ENCODE measurements around the gene ZNF280D. TPM values are rescaled to one million over a fixed set of nuclear protein-coding genes. Genes with fewer than 3 reads are reported as not detected.

The ZNF280D gene
- total and polyA plus RNA-seq, 5 donors = 11.7 to 31.7 (median 30.4) TPM

GRCh38 chr15:56749982-56750381 is 16.7 kb upstream of the ZNF280D start:
- DNase-seq = no peak
- no peaks in the 10 kb centered on the region for H3K9me3 ChIP-seq (ENCODE audit: control insufficient read depth, low read length)
- H3K27me3 ChIP-seq (ENCODE audit: control insufficient read depth, insufficient read depth) = no peaks in the 10 kb centered on the region
- no peak overlapping the region for H3K27ac ChIP-seq (ENCODE audit: low read length)
- H3K4me3 ChIP-seq (ENCODE audit: low read length) = no peak overlapping the region
- WGBS = 65% methylated on average over 1 of the region's 1 CpG
- H3K4me1 ChIP-seq (ENCODE audit: control insufficient read depth, insufficient read depth, low read length) = peaks cover 2% of the 10 kb centered on the region
- peak; percentile 53 to 75 for ATAC-seq
- intact Hi-C loops (cut with DNase I) = no loop called here

GRCh38 chr15:56744701-56745683 is 11.7 kb upstream of the ZNF280D start:
- intact Hi-C loops (cut with DNase I) = no loop called here

GRCh38 chr15:56741541-56741940 is 8.2 kb upstream of the ZNF280D start:
- no peak for DNase-seq
- no peak for ATAC-seq
- H3K27ac ChIP-seq (ENCODE audit: low read length) = no peak overlapping the region
- no peak overlapping the region for H3K4me3 ChIP-seq (ENCODE audit: low read length)
- 63% methylated on average over 2 of the region's 2 CpGs for whole genome bisulfite sequencing
- intact Hi-C loops (cut with DNase I) = no loop called here
- H3K9me3 ChIP-seq (ENCODE audit: control insufficient read depth, low read length) = no peaks in the 10 kb centered on the region
- no peaks in the 10 kb centered on the region for H3K27me3 ChIP-seq (ENCODE audit: control insufficient read depth, insufficient read depth)
- H3K4me1 ChIP-seq (ENCODE audit: control insufficient read depth, insufficient read depth, low read length) = no peaks in the 10 kb centered on the region

More at GRCh38 chr15:56744701-56745683, 11.7 kb upstream of the ZNF280D start:
- no peaks in the 10 kb centered on the region for H3K9me3 ChIP-seq (ENCODE audit: control insufficient read depth, low read length)
- no peak for ATAC-seq
- WGBS = 83% methylated on average over 5 of the region's 5 CpGs
- no peaks in the 10 kb centered on the region for H3K27me3 ChIP-seq (ENCODE audit: control insufficient read depth, insufficient read depth)
- no peak overlapping the region for H3K4me3 ChIP-seq (ENCODE audit: low read length)
- DNase-seq = no peak
- no peak overlapping the region for H3K27ac ChIP-seq (ENCODE audit: low read length)
- peaks cover 2% of the 10 kb centered on the region for H3K4me1 ChIP-seq (ENCODE audit: control insufficient read depth, insufficient read depth, low read length)

GRCh38 chr15:56739964-56740640 is 6.8 kb upstream of the ZNF280D start:
- intact Hi-C loops (cut with DNase I) = loop anchor here in 1 of 4 donors (10.0 kb wide), 1 partner anchor 75 kb away; no protein-coding TSS in a partner anchor
- no peaks in the 10 kb centered on the region for H3K9me3 ChIP-seq (ENCODE audit: control insufficient read depth, low read length)
- H3K27me3 ChIP-seq (ENCODE audit: control insufficient read depth, insufficient read depth) = no peaks in the 10 kb centered on the region
- no peak overlapping the region for H3K27ac ChIP-seq (ENCODE audit: low read length)
- DNase-seq (no peak), ATAC-seq (no peak)
- H3K4me1 ChIP-seq (ENCODE audit: control insufficient read depth, insufficient read depth, low read length) = no peaks in the 10 kb centered on the region
- no peak overlapping the region for H3K4me3 ChIP-seq (ENCODE audit: low read length)

GRCh38 chr15:56739474-56739873 is 6.2 kb upstream of the ZNF280D start:
- Histone ChIP-seq H3K9me3 (ENCODE audit: control insufficient read depth, low read length) (no peaks in the 10 kb centered on the region), H3K27me3 (ENCODE audit: control insufficient read depth, insufficient read depth) (no peaks in the 10 kb centered on the region), H3K4me1 (ENCODE audit: control insufficient read depth, insufficient read depth, low read length) (no peaks in the 10 kb centered on the region), H3K27ac (ENCODE audit: low read length) (no peak overlapping the region), H3K4me3 (ENCODE audit: low read length) (no peak overlapping the region)
- DNase-seq = no peak
- no peak for ATAC-seq
- intact Hi-C loops (cut with DNase I) = loop anchor here in 1 of 4 donors (10.0 kb wide), 1 partner anchor 75 kb away; no protein-coding TSS in a partner anchor
- WGBS = 87% methylated on average over 4 of the region's 4 CpGs

- DNase-seq (no peak), ATAC-seq (no peak)
- intact Hi-C loops (cut with DNase I) = loop anchor here in 1 of 4 donors (10.0 kb wide), 1 partner anchor 77 kb away; no protein-coding TSS in a partner anchor
- H3K27ac ChIP-seq (ENCODE audit: low read length) = no peak overlapping the region
- no peak overlapping the region for H3K4me3 ChIP-seq (ENCODE audit: low read length)
- WGBS = 69% methylated on average over 1 of the region's 1 CpG
- no peaks in the 10 kb centered on the region for H3K9me3 ChIP-seq (ENCODE audit: control insufficient read depth, low read length)
- no peaks in the 10 kb centered on the region for H3K27me3 ChIP-seq (ENCODE audit: control insufficient read depth, insufficient read depth)
- peaks cover 3% of the 10 kb centered on the region for H3K4me1 ChIP-seq (ENCODE audit: control insufficient read depth, insufficient read depth, low read length)
These were observed 4.5 kb upstream of the ZNF280D start for GRCh38 chr15:56737791-56738190.

GRCh38 chr15:56736881-56737707 is 3.8 kb upstream of the ZNF280D start:
- intact Hi-C loops (cut with DNase I) = loop anchor here in 1 of 4 donors (10.0 kb wide), 1 partner anchor 78 kb away; no protein-coding TSS in a partner anchor
- no peak for DNase-seq
- H3K27ac ChIP-seq (ENCODE audit: low read length) = peak overlapping the region; percentile 57

GRCh38 chr15:56736308-56736707 is 3.0 kb upstream of the ZNF280D start:
- WGBS = 72% methylated on average over 6 of the region's 6 CpGs
- no peak overlapping the region for H3K4me3 ChIP-seq (ENCODE audit: low read length)
- no peak for ATAC-seq
- intact Hi-C loops (cut with DNase I) = loop anchor here in 1 of 4 donors (10.0 kb wide), 1 partner anchor 78 kb away; no protein-coding TSS in a partner anchor
- no peaks in the 10 kb centered on the region for H3K27me3 ChIP-seq (ENCODE audit: control insufficient read depth, insufficient read depth)
- peaks cover 3% of the 10 kb centered on the region for H3K4me1 ChIP-seq (ENCODE audit: control insufficient read depth, insufficient read depth, low read length)
- H3K9me3 ChIP-seq (ENCODE audit: control insufficient read depth, low read length) = no peaks in the 10 kb centered on the region
- DNase-seq = no peak
- H3K27ac ChIP-seq (ENCODE audit: low read length) = no peak overlapping the region

More at GRCh38 chr15:56736881-56737707, 3.8 kb upstream of the ZNF280D start:
- ATAC-seq = no peak
- Histone ChIP-seq H3K9me3 (ENCODE audit: control insufficient read depth, low read length) (no peaks in the 10 kb centered on the region), H3K27me3 (ENCODE audit: control insufficient read depth, insufficient read depth) (no peaks in the 10 kb centered on the region), H3K4me3 (ENCODE audit: low read length) (no peak overlapping the region), H3K4me1 (ENCODE audit: control insufficient read depth, insufficient read depth, low read length) (peaks cover 3% of the 10 kb centered on the region)
- 52% methylated on average over 5 of the region's 5 CpGs for WGBS

GRCh38 chr15:56735589-56735988 is 2.3 kb upstream of the ZNF280D start:
- 59% methylated on average over 3 of the region's 3 CpGs for WGBS
- intact Hi-C loops (cut with DNase I) = loop anchor here in 1 of 4 donors (10.0 kb wide), 1 partner anchor 79 kb away; no protein-coding TSS in a partner anchor
- Histone ChIP-seq H3K4me1 (ENCODE audit: control insufficient read depth, insufficient read depth, low read length) (peaks cover 6% of the 10 kb centered on the region), H3K27ac (ENCODE audit: low read length) (no peak overlapping the region), H3K9me3 (ENCODE audit: control insufficient read depth, low read length) (no peaks in the 10 kb centered on the region), H3K4me3 (ENCODE audit: low read length) (no peak overlapping the region), H3K27me3 (ENCODE audit: control insufficient read depth, insufficient read depth) (no peaks in the 10 kb centered on the region)
- ATAC-seq (no peak), DNase-seq (no peak)

- Histone ChIP-seq H3K27ac (ENCODE audit: low read length) (no peak overlapping the region), H3K4me1 (ENCODE audit: control insufficient read depth, insufficient read depth, low read length) (peaks cover 6% of the 10 kb centered on the region), H3K27me3 (ENCODE audit: control insufficient read depth, insufficient read depth) (no peaks in the 10 kb centered on the region), H3K4me3 (ENCODE audit: low read length) (peak overlapping the region; percentile 76), H3K9me3 (ENCODE audit: control insufficient read depth, low read length) (no peaks in the 10 kb centered on the region)
- DNase-seq (no peak), ATAC-seq (no peak)
- WGBS = 90% methylated on average over 9 of the region's 9 CpGs
- intact Hi-C loops (cut with DNase I) = loop anchor here in 1 of 4 donors (10.0 kb wide), 1 partner anchor 81 kb away; no protein-coding TSS in a partner anchor
These were observed 815 bp upstream of the ZNF280D start for GRCh38 chr15:56734013-56734635.

All from right cardiac atrium (tissue), 5 donors.